AG04450 (cell line): ENCODE data around the gene AKR1A1. TPM values are rescaled to one million over a fixed set of nuclear protein-coding genes. Genes with fewer than 3 reads are reported as not detected.

ENCODE experiments used
- CTCF ChIA-PET: fragments of 300-600, 350-600 bp; formaldehyde crosslinking; extraction: SDS; loops from one replicate; lab custom pipeline; 2022; ENCODE audit warnings: antibody characterized with exemption, inconsistent platforms; lab: Charles Lee
- POLR2A ChIA-PET: fragments of 350-600 bp; formaldehyde crosslinking; extraction: SDS; loops from one replicate; lab custom pipeline; 2021; ENCODE audit warnings: antibody characterized with exemption, inconsistent platforms; lab: Yijun Ruan, JAX
- DNase-seq: peaks from one replicate; pipeline ENCODE4 v3.0.0-alpha.2; 2011; ENCODE audit warnings: low read depth, low spot score
- H3K27ac ChIP-seq: one replicate; pipeline ENCODE4 v1.5.1; 2012; ENCODE audit warnings: low read depth, low read length, control low read depth
- H3K27me3 ChIP-seq: one replicate; pipeline ENCODE4 v1.6.0; 2012; ENCODE audit warnings: low read length; ENCODE audit not compliant: control insufficient read depth, insufficient read depth
- H3K4me3 ChIP-seq: 2 replicates; pipeline ENCODE4 v1.5.1; 2011; ENCODE audit warnings: mild to moderate bottlenecking, low read depth, low read length, control low read depth
- H3K9me3 ChIP-seq: 2 replicates; pipeline ENCODE4 v1.5.1; 2012; ENCODE audit warnings: low read length; ENCODE audit not compliant: control insufficient read depth, insufficient read depth
- CTCF ChIP-seq: IDR thresholded peaks from 2 replicates; pipeline ENCODE4 v1.5.1; 2011; ENCODE audit warnings: low read depth, low read length, control low read depth, inconsistent platforms
- polyA plus RNA-seq: library from polyadenylated mRNA; depleted of rRNA; stranded (reverse); fragments of >200 nt; gene quantifications from 2 replicates; pipeline ENCODE4 v1.2.3, GENCODE V29; 2011

The AKR1A1 gene
- polyA plus RNA-seq, 1 experiment, result 150 TPM

GRCh38 chr1:45526135-45526644 is 24.4 kb upstream of the AKR1A1 start:
- H3K9me3 ChIP-seq, result peaks cover 3% of the 10 kb centered on the region; the same call in 1 of the 2 replicates
- ChIA-PET CTCF (no interaction called here), POLR2A (no interaction called here)
- H3K4me3 ChIP-seq, result no peak overlapping the region
- DNase-seq, result no peak
- no peak overlapping the region for H3K27ac ChIP-seq
- H3K27me3 ChIP-seq, result no peaks in the 10 kb centered on the region
- TF ChIP-seq CTCF, result no peak

- Histone ChIP-seq H3K27me3 (no peaks in the 10 kb centered on the region), H3K27ac (no peak overlapping the region), H3K9me3 (no peaks in the 10 kb centered on the region), H3K4me3 (no peak overlapping the region)
- ChIA-PET CTCF (interaction anchor here (0.7 kb wide), 1 partner anchor 40 kb away, joined by 3 read pairs; no protein-coding TSS in a partner anchor), POLR2A (interaction anchor here (2.2 kb wide), 1 partner anchor 10 kb away, joined by 34 read pairs; the partner anchor contains the start of gene PRDX1)
- no peak for DNase-seq
- TF ChIP-seq CTCF, result no peak
Measured at GRCh38 chr1:45530632-45531135, 19.9 kb upstream of the AKR1A1 start.

- ChIA-PET POLR2A (interaction anchor here (0.7 to 1.1 kb wide), 2 partner anchors 10 to 19 kb away, joined by 5 read pairs; partner anchors contain the start of gene PRDX1), CTCF (no interaction called here)
- no peak overlapping the region for H3K27ac ChIP-seq
- H3K9me3 ChIP-seq, result no peaks in the 10 kb centered on the region
- H3K27me3 ChIP-seq, result peaks cover under 1% of the 10 kb centered on the region
- H3K4me3 ChIP-seq, result no peak overlapping the region
- no peak for TF ChIP-seq CTCF
- DNase-seq, result no peak
Measured at GRCh38 chr1:45531873-45532272, 18.8 kb upstream of the AKR1A1 start.

GRCh38 chr1:45535988-45536766 is 14.4 kb upstream of the AKR1A1 start:
- Histone ChIP-seq H3K27ac (no peak overlapping the region), H3K9me3 (no peaks in the 10 kb centered on the region), H3K27me3 (peaks cover 5% of the 10 kb centered on the region), H3K4me3 (no peak overlapping the region)
- DNase-seq, result no peak
- TF ChIP-seq CTCF, result no peak
- CTCF ChIA-PET, result no interaction called here
- POLR2A ChIA-PET, result interaction anchor here (4.6 kb wide), 1 partner anchor 15 kb away, joined by 22 read pairs; the partner anchor contains the start of gene PRDX1

GRCh38 chr1:45536886-45537285 is 13.7 kb upstream of the AKR1A1 start:
- no peak for DNase-seq
- Histone ChIP-seq H3K9me3 (no peaks in the 10 kb centered on the region), H3K4me3 (no peak overlapping the region), H3K27me3 (peaks cover 5% of the 10 kb centered on the region), H3K27ac (no peak overlapping the region)
- CTCF ChIA-PET, result no interaction called here
- POLR2A ChIA-PET, result interaction anchor here (4.6 kb wide), 1 partner anchor 16 kb away, joined by 22 read pairs; the partner anchor contains the start of gene PRDX1
- TF ChIP-seq CTCF, result no peak
